ENCODE results near the gene BTK.

- TF ChIP-seq CTCF (IDR thresholded peaks at IDR 0.05): no peak
- TF ChIP-seq POLR2A (IDR thresholded peaks at IDR 0.05): peak in 1 of 2 donors; percentile 30
- peak in 1 of 2 donors; percentile 61 for TF ChIP-seq EP300 (IDR thresholded peaks at IDR 0.05)
These were observed 32.2 kb upstream of the BTK start for GRCh38 chrX:101417981-101418841.

Measured in tibial nerve (tissue), 4 donors.